ENCODE measurements around the gene SP140. TPM values are rescaled to one million over a fixed set of nuclear protein-coding genes. Genes with fewer than 3 reads are reported as not detected.

SP140 gene
- total RNA-seq, 2 experiments from 2014 or later, result 51.2 to 55.1 TPM

DNA sequence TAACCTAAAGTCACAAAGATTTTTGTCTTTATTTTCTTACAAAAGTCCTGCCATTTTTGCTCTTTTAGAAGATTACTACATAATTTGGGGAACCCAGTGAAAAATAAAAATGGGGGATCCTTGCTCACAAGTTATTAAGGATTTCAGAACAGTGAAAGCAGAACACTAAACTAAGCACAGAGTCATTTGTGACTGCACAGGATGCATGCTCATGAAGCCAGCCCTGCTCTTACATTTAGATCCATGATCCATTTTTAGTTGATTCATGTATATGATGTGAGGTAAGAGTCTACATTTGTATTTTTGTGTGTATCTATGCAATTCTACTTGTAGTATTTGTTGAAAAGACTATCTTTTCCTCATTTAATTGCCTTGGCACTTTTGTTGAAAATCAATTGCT lies 123.3 kb downstream of the SP140 start:
- peak; percentile 46 for ATAC-seq (ENCODE audit: poor library complexity)
- Mint-ChIP-seq H3K4me3 (no peak overlapping the region), H3K9me3 (peaks cover 16% of the 10 kb centered on the region), H3K4me1 (ENCODE audit: low read depth) (peaks cover 73% of the 10 kb centered on the region), H3K27ac (peak overlapping the region; percentile 70), H3K27me3 (no peaks in the 10 kb centered on the region), H3K36me3 (ENCODE audit: low read depth) (peaks cover 80% of the 10 kb centered on the region)
- ChIA-PET POLR2A (interaction anchor here (1.2 kb wide), 1 partner anchor 21 kb away, joined by 3 read pairs; the partner anchor contains the start of gene SP140L), CTCF (interaction anchor here (0.9 to 1.2 kb wide), 2 partner anchors 19 to 22 kb away, joined by 3 read pairs; partner anchors contain the start of gene SP140L)
- peaks cover 37% of the 10 kb centered on the region for H3K36me3 ChIP-seq (ENCODE audit: insufficient read depth, low read length)
- peaks cover 10 to 28% of the 10 kb centered on the region in 2 experiments for H3K9me3 ChIP-seq (ENCODE audit: control insufficient read depth in 1 of 2, insufficient read depth in 1 of 2, low read length in 2 of 2)
- no peak for DNase-seq
- H3K27me3 ChIP-seq (ENCODE audit: control insufficient read depth in 1 of 2, insufficient read depth in 2 of 2, low read length in 2 of 2), result no peaks in the 10 kb centered on the region
- peaks cover 12% of the 10 kb centered on the region for H3K4me1 ChIP-seq (ENCODE audit: insufficient read depth, low read length)
- TF ChIP-seq, protein P1, sequence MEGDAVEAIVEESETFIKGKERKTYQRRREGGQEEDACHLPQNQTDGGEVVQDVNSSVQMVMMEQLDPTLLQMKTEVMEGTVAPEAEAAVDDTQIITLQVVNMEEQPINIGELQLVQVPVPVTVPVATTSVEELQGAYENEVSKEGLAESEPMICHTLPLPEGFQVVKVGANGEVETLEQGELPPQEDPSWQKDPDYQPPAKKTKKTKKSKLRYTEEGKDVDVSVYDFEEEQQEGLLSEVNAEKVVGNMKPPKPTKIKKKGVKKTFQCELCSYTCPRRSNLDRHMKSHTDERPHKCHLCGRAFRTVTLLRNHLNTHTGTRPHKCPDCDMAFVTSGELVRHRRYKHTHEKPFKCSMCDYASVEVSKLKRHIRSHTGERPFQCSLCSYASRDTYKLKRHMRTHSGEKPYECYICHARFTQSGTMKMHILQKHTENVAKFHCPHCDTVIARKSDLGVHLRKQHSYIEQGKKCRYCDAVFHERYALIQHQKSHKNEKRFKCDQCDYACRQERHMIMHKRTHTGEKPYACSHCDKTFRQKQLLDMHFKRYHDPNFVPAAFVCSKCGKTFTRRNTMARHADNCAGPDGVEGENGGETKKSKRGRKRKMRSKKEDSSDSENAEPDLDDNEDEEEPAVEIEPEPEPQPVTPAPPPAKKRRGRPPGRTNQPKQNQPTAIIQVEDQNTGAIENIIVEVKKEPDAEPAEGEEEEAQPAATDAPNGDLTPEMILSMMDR (IDR thresholded peaks at IDR 0.05), result no peak
- H3K27ac ChIP-seq (ENCODE audit: low read depth in 1 of 2, low read length in 2 of 2), result no peak overlapping the region
- intact Hi-C loops (cut with DNase I, micrococcal nuclease), result loop anchor here in 1 of 2 experiments (10.0 kb wide), 1 partner anchor 1066 kb away; no protein-coding TSS in a partner anchor
- no peak overlapping the region for H3K4me3 ChIP-seq (ENCODE audit: low read length)

DNA sequence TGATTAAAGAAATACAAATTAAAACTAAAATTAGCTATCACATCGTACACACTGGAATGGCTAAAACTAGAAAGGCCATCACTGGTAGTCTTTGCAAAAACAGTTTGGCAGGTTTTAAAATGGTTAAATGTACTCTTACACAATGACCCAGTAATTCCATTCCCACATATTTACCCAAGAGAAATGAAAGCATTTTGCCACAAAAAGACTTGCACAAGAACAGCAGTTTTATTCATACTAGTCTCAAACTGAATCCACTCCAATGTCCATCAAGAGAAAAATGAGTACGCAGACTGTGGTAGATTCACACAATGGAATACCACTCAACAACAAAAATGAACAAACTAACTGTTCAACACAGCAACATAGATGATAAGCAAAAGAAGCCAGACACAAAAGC lies 130.5 kb downstream of the SP140 start:
- no peaks in the 10 kb centered on the region for H3K9me3 ChIP-seq (ENCODE audit: control insufficient read depth in 1 of 2, insufficient read depth in 1 of 2, low read length in 2 of 2)
- no peaks in the 10 kb centered on the region for H3K4me1 ChIP-seq (ENCODE audit: insufficient read depth, low read length)
- TF ChIP-seq, protein P1 (IDR thresholded peaks at IDR 0.05), result no peak
- H3K4me3 ChIP-seq (ENCODE audit: low read length), result no peak overlapping the region
- no peak overlapping the region for H3K27ac ChIP-seq (ENCODE audit: low read depth in 1 of 2, low read length in 2 of 2)
- peaks cover 31% of the 10 kb centered on the region for H3K4me1 Mint-ChIP-seq (ENCODE audit: low read depth)
- ATAC-seq (ENCODE audit: poor library complexity) (no peak), DNase-seq (no peak)
- H3K27ac Mint-ChIP-seq, result no peak overlapping the region
- H3K9me3 Mint-ChIP-seq, result peaks cover 4% of the 10 kb centered on the region
- intact Hi-C loops (cut with DNase I, micrococcal nuclease), result no loop called here
- H3K27me3 Mint-ChIP-seq, result no peaks in the 10 kb centered on the region
- no peak overlapping the region for H3K4me3 Mint-ChIP-seq
- H3K36me3 Mint-ChIP-seq (ENCODE audit: low read depth), result peaks cover 62% of the 10 kb centered on the region
- ChIA-PET POLR2A (no interaction called here), CTCF (no interaction called here)
- H3K36me3 ChIP-seq (ENCODE audit: insufficient read depth, low read length), result peaks cover 51% of the 10 kb centered on the region
- H3K27me3 ChIP-seq (ENCODE audit: control insufficient read depth in 1 of 2, insufficient read depth in 2 of 2, low read length in 2 of 2), result no peaks in the 10 kb centered on the region

GRCh38 chr2:230358305-230358704 lies 132.8 kb downstream of the SP140 start:
- ChIA-PET POLR2A (no interaction called here), CTCF (no interaction called here)
- Mint-ChIP-seq H3K27me3 (no peaks in the 10 kb centered on the region), H3K36me3 (ENCODE audit: low read depth) (peaks cover 72% of the 10 kb centered on the region), H3K4me3 (no peak overlapping the region), H3K9me3 (peaks cover 9% of the 10 kb centered on the region), H3K27ac (no peak overlapping the region), H3K4me1 (ENCODE audit: low read depth) (peaks cover 42% of the 10 kb centered on the region)
- no peak overlapping the region for H3K27ac ChIP-seq (ENCODE audit: low read depth in 1 of 2, low read length in 2 of 2)
- H3K4me1 ChIP-seq (ENCODE audit: insufficient read depth, low read length), result peaks cover 15% of the 10 kb centered on the region
- DNase-seq, result no peak
- H3K36me3 ChIP-seq (ENCODE audit: insufficient read depth, low read length), result peaks cover 59% of the 10 kb centered on the region
- no peak overlapping the region for H3K4me3 ChIP-seq (ENCODE audit: low read length)
- H3K9me3 ChIP-seq (ENCODE audit: control insufficient read depth in 1 of 2, insufficient read depth in 1 of 2, low read length in 2 of 2), result no peaks in the 10 kb centered on the region
- H3K27me3 ChIP-seq (ENCODE audit: control insufficient read depth in 1 of 2, insufficient read depth in 2 of 2, low read length in 2 of 2), result no peaks in the 10 kb centered on the region
- intact Hi-C loops (cut with DNase I, micrococcal nuclease), result no loop called here
- TF ChIP-seq, protein P1 (IDR thresholded peaks at IDR 0.05), result no peak
- ATAC-seq (ENCODE audit: poor library complexity), result no peak
